Stimulated activated CD4-positive, alpha-beta T cell treated with anti-CD3 and anti-CD28 coated beads, Interleukin-12 subunit alpha, Interleukin-12 subunit beta, amount 100 ng/mL, for 24 hours (primary cell): ENCODE measurements around the gene CLDN10.

Experiments used
- DNase-seq, 2 experiments: peaks; one replicate each; pipeline ENCODE4 v3.0.0-alpha.2; 2020; ENCODE audit warnings: low read depth in 2 of 2

CLDN10 gene

GRCh38 chr13:95601216-95601615 is 48.7 kb downstream of the CLDN10 start:
- no peak for DNase-seq

- DNase-seq, result no peak
These were observed 49.4 kb downstream of the CLDN10 start for GRCh38 chr13:95601906-95602305.

GRCh38 chr13:95603887-95604555 is 51.5 kb downstream of the CLDN10 start:
- no peak for DNase-seq

- DNase-seq, result no peak
These were observed 52.0 kb downstream of the CLDN10 start for GRCh38 chr13:95604556-95604915.

- no peak for DNase-seq
These were observed 53.1 kb downstream of the CLDN10 start for GRCh38 chr13:95605448-95606125.

- no peak for DNase-seq
These were observed 54.8 kb downstream of the CLDN10 start for GRCh38 chr13:95607366-95607765.

- DNase-seq, result no peak
These were observed 56.3 kb downstream of the CLDN10 start for GRCh38 chr13:95608640-95609323.

- no peak for DNase-seq
These were observed 62.2 kb downstream of the CLDN10 start for GRCh38 chr13:95614641-95615245.

GRCh38 chr13:95615539-95615938 is 63.0 kb downstream of the CLDN10 start:
- DNase-seq, result no peak

- no peak for DNase-seq
These were observed 67.7 kb downstream of the CLDN10 start for GRCh38 chr13:95620030-95620824.

GRCh38 chr13:95620825-95621498 is 68.4 kb downstream of the CLDN10 start:
- no peak for DNase-seq

- DNase-seq, result no peak
These were observed 70.6 kb downstream of the CLDN10 start for GRCh38 chr13:95623141-95623540.

- DNase-seq, result no peak
These were observed 71.5 kb downstream of the CLDN10 start for GRCh38 chr13:95624020-95624419.

- no peak for DNase-seq
These were observed 74.2 kb downstream of the CLDN10 start for GRCh38 chr13:95626768-95627167.

- no peak for DNase-seq
These were observed 75.1 kb downstream of the CLDN10 start for GRCh38 chr13:95627590-95627989.

GRCh38 chr13:95628488-95628887 is 76.0 kb downstream of the CLDN10 start:
- DNase-seq, result no peak

GRCh38 chr13:95629071-95629470 is 76.6 kb downstream of the CLDN10 start:
- no peak for DNase-seq
